ENCODE measurements around the gene ARHGAP19.

GRCh38 chr10:97307441-97307840, 15.0 kb upstream of the ARHGAP19 start:
- TF ChIP-seq POLR2AphosphoS5 (IDR thresholded peaks at IDR 0.05; ENCODE audit: low read depth, low read length) (no peak), POLR2A (IDR thresholded peaks at IDR 0.05; ENCODE audit: low read depth, low read length) (no peak)

All from GM12892 (cell line).